HG03520 (cell line): ENCODE measurements around the gene CEP112.

Source experiments
- ATAC-seq: cut with Tn5 transposase; IDR thresholded peaks from one replicate; pipeline ENCODE4 v1.9.1; 2021; ENCODE audit warnings: mild to moderate bottlenecking, moderate library complexity; ENCODE audit not compliant: unreplicated experiment

The CEP112 gene

DNA sequence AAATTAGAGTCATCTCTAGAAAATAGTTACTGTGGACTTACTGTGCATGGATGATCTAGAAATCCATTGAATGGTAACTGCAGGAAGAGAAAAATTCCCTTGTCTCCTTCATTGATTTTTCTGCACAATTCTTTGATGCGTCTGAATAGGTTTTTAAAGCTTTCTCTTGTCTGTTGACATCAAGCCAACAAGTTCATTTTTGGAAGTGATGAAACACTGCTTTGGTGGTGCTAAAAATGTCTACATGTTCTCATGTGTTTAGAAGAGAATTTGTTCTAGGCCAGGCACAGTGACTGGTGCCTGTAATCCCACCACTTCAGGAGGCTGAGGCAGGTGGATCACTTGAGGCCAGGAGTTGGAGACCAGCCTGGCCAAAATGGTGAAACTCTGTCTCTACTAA lies 573.4 kb downstream of the CEP112 start:
- ATAC-seq = no peak

GRCh38 chr17:65617496-65617895 lies 574.4 kb downstream of the CEP112 start:
- ATAC-seq = no peak

DNA sequence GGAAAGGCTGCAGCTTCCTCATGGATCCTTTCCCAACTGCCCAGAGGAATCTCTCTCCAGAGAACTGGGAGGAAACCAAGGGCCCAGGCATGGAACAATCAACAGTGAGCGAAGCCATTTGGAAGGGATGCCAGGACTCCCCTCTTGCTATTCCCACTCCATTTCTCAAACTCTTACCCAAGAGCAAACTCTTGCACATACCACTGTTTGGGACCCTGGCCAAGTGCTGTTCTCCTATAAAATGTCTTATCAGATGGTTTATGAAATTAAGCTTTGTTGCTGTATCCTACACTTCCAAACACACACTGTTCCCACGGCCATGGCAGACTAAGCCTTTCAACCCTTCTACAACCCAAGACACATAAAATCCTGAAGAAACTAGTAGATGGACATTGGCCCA lies 582.2 kb downstream of the CEP112 start:
- ATAC-seq = no peak

DNA sequence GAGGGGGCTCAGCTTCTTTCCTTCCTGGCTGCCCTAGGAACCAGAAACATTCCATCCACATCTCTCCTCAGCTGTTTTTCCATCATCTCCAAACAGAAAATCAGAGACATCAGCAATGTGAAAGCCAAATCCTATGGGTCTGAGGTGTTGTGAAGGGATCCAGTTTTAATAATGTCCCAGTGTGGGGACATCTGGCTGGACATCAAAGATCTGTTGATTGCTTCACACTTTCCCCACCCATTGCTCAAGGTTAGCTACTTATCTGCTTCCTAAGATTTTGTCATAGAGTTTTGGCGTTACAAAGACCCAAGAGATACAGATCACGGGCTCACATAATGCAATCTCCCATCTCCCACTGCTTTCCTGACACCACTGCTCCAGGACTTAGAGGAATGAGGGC lies 582.6 kb downstream of the CEP112 start:
- ATAC-seq = no peak

- no peak for ATAC-seq
Measured at GRCh38 chr17:65604070-65604469, 587.9 kb downstream of the CEP112 start.

DNA sequence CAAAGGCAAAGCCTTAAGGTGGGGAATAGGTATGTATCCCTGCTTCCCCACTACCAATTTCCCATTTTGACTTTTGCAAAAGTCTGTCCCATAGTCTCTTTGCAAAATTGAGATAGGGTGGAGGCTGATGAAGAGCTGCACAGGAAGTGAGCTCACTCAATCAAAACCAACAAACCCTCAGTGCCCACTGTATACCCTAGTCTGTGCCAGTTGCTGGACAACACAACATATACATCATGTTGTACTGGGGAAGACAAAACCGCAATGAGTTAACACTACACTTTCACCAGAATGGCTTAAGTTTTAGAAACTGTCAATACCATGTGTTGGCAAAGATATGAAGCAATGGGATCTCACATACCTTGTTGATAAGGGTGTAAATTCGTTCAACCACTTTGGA lies 590.1 kb downstream of the CEP112 start:
- no peak for ATAC-seq

GRCh38 chr17:65601145-65601544 lies 590.8 kb downstream of the CEP112 start:
- no peak for ATAC-seq

- no peak for ATAC-seq
Measured at GRCh38 chr17:65600518-65600917, 591.4 kb downstream of the CEP112 start.

DNA sequence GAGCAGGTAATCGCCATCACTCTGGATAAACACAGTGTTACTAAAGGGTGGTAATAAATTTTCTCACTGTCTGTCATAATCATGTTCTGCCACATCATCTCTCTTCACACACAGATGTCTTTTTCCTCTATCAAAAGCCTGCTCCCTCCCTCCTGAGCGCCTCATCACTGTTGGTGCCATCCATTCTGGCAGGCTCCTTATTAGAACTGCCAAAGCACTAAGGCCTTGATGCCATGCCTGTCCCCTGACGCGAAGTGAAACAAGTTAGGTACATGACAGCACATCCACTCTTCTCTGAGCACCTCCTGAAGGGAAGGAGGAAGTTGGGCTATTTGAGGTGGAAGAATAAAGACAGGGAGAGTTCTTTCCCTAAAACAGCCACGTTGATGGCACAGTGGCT lies 592.3 kb downstream of the CEP112 start:
- ATAC-seq = no peak

DNA sequence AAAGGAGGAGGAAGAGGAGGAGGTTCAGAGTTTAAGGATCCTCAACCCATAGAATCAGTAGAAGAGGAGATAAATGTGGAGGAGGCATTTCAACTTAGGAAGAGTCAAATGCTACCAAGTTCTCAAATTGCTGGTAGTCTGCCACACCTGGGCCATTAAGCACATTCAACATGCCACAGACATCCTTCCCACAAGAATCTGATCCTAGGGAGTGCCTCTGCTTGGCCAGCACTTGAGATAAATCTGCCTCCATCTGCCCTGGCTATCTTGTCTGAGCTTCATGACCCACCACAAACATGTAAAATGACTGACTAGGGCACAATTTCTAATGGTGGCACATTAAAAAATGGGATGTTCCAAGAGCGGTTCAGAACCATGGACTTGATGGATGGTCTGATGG lies 593.2 kb downstream of the CEP112 start:
- ATAC-seq = no peak

- no peak for ATAC-seq
Measured at GRCh38 chr17:65595071-65595656, 596.8 kb downstream of the CEP112 start.

DNA sequence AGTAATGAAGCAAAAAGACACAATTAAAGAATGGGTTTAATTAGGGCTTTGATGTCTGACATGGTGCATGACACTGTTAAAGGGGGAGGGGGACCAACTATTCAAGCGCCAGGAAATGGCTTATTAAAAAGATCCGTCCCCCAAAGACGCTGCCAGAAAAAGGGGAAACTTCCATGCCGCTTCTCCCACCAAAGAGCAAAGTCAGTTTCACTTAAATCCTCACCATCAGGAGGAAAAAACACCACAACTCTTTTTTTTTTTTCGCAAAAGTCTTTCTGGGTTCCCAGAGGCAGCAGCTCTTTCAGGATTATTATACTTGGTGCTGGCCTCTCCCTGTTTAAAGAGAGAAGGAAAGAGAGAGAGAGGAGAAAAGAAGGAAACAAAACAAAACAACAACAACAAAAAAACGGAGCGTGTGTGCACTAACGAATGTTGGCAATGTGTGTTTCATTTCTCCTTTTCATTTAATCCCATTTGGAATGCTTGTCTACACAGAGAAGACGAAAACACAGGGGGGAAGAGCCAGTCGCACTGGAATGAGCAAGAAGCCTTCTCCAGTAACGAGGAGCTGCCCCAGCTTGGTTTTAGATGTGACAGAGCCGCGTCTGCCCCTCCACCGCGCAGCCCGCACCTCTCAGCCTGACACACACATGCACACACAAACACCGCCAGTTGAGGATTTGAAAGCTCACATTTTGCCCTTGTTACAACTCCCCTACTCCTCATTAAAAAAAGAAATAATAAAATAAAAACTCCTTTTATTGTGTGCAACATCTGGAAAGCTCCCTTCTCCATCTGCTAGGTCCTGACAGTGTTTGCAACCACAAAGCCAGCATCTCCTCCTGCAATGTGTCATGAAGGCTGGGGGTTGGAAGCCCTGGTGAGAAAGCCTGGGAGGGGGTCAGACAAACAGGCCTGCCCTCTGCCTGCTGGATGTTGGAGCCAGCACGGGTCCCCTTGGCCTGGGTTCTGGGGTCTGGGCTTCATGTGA lies 597.8 kb downstream of the CEP112 start:
- ATAC-seq = no peak

- no peak for ATAC-seq
Measured at GRCh38 chr17:65593092-65593854, 598.7 kb downstream of the CEP112 start.

DNA sequence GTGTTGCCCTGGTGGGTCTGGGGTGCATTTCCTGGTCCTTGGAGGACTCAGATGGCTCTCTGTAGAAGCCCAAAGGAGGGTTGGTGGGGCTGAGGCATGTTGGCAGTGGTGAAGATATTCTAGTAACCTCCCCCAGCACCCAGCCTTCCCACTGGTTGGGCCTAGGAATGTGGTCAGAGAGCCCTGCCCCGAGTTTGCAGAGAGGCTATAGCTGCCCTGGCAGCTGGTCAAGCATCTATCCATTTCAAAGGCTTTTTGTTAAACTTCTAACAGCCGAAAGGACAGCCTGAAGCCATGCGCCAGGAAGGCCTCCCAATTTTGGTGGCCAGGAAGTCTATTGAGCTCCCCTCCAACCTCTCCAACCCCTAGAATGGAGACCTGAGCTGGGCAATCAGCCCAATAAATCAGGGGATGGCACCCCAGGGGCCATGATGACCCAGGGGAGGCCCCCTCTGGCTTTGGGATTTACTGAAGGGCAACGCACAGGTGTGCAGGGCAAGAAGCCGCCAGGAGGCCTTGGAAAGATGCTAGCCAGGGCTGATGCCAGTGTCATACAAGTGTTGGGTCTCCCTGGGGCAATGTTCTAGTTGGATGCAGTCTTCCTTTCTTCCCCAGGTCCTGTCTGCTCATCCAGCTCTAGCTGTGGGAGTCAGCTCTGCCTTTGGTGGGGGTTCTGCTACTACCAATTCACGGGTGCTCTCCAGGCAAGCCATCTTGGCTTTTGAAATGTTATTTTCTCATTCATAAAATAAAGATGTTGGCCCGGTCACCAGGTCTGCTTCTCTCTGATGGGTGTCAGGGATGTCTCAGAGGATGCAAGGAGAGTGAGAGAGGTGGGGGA lies 599.6 kb downstream of the CEP112 start:
- no peak for ATAC-seq

DNA sequence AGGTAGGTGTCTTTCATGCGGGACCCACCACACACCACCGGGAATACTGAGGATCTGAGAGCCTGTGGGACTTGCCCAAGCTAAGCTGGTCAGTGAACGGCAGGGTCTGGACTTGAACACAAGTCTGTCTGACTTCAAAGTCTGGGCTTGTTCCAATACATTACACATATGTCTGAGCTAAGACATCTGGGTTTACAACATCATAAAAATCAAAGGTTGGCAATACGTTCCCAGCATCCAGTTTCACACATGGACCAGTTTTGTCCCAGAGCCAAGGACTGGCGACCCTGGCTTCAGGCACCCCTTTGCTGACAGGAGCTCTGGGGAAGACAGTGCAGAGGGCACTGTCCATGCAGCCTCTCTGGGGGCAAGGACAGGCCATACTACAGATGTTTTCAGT lies 602.6 kb downstream of the CEP112 start:
- ATAC-seq = no peak

DNA sequence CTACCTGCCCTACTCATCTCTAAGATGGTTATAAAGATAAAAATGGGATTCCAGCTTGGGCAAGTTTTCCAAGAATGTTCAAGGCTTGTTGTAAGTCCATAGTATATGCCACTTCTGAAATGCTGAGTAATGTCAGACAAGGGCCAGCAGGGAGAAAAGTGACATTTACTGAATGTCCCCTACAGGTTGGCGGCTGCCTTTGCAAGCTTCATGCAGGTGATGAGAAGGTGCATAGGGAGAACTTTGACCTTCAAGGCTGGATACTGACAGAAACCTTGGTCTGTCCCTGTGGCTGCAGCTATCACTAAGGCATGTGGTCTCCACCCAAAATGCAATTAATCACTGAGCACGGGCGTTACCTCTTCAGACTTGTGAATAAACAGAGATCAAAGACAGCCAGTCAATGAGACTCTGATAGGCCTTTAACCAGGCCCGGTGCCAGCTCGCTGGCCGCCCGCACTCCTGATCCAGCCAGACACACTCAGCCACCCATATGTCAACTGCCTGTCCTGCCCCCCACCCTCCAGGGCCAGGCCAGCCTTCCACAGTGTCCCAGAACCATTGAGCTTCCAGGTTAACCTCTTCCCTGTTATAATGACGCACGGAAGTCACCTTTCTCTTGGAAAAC lies 603.6 kb downstream of the CEP112 start:
- ATAC-seq = no peak

GRCh38 chr17:65587534-65588180 lies 604.3 kb downstream of the CEP112 start:
- no peak for ATAC-seq

- ATAC-seq = no peak
Measured at GRCh38 chr17:65586899-65587298, 605.0 kb downstream of the CEP112 start.
